Measurements from ENCODE around the gene CYBA.
A peak's percentile ranks its signal among the peaks of the same experiment; 100 is the strongest.

The CYBA gene

DNA sequence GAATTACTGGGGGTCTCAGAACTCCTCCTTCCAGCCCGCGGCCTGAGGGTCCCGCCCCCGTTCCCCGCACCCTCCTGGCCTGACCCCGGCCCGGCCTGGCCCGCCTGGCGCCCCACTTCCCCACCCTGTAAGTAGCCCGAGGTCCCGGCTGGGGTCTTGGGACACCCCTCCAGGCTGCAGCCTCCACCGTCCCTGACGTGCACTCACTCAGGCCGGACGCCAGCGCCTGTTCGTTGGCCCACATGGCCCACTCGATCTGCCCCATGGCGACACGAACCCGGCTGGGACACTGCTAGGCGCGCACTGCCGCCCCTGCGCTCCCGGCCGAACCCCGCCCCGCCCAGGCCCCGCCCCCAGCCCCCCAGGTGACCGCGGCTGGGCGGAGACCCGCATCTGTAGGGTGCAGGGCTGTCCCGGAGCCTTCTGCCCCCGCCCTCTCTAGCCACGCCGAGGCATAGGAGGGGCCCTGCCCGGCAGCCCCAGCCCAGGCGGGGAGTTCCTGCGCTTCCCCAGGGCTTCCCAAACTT is at the start of gene CYBA:
CYBA (minus strand) TSS at position 305 of the 527 bp plus-strand sequence; CDS start at position 265, 40 bp downstream.
- peak; percentile 78 for DNase-seq (ENCODE audit: low spot score)

GRCh38 chr16:88700322-88700635 is 49.4 kb upstream of the CYBA start:
- DNase-seq (ENCODE audit: low spot score) = no peak

- no peak for DNase-seq (ENCODE audit: low spot score)
Observed at GRCh38 chr16:88699180-88699579, 48.3 kb upstream of the CYBA start.

DNA sequence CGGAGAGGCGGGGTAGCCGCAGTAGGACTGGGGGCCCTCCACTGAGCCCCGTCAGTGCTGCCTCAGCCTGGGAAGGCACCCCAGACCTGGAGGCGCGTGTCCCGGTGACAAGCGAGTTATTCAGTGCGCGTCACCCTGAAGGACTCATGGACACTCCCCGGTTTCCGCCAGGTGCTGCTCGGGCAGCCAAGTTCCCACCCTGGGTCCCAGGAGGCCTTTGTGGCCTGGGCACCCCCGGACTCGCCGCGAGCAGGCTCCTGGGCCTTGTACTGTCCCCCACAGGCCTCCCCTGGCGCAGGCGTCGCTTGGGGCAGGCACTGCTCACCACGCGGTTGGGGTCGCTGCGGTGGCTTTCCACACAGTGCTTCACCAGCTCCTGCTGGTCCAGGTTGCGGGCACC is 47.8 kb upstream of the CYBA start:
- DNase-seq (ENCODE audit: low spot score) = no peak

GRCh38 chr16:88697831-88698615 is 47.2 kb upstream of the CYBA start:
- DNase-seq (ENCODE audit: low spot score) = no peak

GRCh38 chr16:88697116-88697830 is 46.4 kb upstream of the CYBA start:
- DNase-seq (ENCODE audit: low spot score) = no peak

DNA sequence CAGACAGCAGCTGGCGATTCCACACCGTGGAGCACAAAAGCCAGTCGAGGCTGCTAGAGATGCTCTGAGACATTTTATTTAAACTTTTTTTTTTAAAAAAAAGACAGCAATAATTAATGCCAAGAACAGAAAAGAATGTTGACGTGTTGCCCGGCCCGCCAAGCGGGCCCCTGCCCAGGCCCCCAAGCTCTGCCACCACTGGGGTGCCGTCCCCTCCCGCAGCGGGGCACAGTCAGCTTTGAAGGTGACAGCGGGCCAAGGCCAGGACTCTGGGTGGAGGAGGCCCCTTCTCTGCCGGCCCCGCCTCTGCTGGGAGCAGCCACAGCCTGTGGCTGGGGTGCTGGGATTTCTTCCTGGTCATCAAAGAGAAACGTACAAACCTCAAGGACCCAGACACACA is 45.6 kb upstream of the CYBA start:
- no peak for DNase-seq (ENCODE audit: low spot score)

- DNase-seq (ENCODE audit: low spot score) = no peak
Observed at GRCh38 chr16:88695753-88696152, 44.9 kb upstream of the CYBA start.

- DNase-seq (ENCODE audit: low spot score) = no peak
Observed at GRCh38 chr16:88695218-88695617, 44.4 kb upstream of the CYBA start.

DNA sequence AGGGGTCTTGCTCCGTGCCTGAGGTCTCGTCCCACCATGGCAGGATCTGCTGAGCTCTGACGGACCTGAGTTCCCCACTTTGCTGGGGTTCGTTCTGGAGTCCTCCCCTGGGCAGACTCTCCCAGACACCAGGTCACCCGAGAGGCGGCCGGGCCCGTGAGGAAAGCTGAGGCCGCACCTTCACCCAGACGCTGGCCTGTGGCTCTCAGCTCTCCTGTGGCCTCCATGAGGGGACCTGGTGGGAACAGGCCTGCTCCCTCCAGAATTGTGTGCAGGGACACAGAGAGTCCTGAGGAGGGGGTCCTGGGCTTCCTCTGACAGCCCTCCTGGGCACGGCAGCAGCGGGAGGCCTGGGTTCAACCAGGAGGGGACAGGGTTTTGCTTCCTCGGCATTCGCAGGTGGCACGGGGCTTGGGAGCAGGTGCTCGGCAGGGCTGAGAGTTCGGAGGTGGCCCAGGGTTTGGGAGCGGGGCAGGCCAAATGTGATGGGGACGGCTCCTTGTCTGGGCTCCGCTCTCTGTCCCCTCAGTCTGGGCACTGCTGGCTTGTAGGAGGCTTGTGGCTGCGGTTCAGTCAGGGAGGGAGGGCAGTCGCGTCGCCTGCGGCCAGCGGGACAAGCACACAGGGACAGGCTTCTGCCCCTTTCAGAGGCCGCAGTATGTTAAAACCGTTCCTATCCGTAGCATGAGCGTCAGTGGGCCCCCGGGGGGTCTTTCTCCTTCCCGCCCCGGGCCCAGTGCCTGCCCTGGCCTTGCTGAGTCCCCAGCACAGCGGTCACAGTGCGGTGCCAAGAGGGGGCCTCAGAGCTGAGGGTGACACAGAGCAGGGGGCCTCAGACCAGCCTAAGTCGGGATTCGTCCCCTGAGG is 43.6 kb upstream of the CYBA start:
- DNase-seq (ENCODE audit: low spot score) = no peak

- no peak for DNase-seq (ENCODE audit: low spot score)
Observed at GRCh38 chr16:88693420-88694177, 42.7 kb upstream of the CYBA start.

GRCh38 chr16:88692861-88693260 is 42.0 kb upstream of the CYBA start:
- no peak for DNase-seq (ENCODE audit: low spot score)

DNA sequence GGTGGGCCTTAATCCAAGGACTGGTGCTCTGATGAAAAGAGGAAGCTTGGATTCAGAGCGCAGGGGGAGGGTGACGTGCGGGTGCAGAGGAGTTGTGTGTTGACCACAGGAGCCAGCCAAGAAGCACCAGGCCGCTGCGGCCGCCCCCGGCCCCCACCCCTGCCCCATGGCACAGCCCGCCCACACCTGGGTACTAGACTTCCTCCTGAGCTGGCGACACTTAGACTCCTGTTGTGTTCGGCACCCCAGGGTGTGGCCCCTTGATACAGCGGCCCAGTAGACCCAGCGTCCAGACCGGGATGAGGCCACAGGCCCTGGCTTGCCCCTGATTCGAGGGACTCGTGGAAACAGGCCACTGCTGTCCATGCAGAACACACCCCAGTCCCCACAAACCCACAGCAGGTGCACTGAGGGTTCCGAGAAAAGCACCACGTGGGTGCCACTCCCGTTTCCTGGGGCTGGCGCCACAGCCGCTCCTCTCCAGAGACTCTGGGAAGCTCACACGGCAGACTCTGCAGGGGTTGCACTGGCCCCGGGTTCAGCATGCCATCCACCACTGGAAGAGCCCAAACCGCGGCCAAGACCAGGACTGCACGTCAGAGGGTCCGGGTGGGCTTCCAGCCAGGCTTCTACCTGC is 41.2 kb upstream of the CYBA start:
- DNase-seq (ENCODE audit: low spot score) = no peak

- no peak for DNase-seq (ENCODE audit: low spot score)
Observed at GRCh38 chr16:88691129-88691813, 40.4 kb upstream of the CYBA start.

DNA sequence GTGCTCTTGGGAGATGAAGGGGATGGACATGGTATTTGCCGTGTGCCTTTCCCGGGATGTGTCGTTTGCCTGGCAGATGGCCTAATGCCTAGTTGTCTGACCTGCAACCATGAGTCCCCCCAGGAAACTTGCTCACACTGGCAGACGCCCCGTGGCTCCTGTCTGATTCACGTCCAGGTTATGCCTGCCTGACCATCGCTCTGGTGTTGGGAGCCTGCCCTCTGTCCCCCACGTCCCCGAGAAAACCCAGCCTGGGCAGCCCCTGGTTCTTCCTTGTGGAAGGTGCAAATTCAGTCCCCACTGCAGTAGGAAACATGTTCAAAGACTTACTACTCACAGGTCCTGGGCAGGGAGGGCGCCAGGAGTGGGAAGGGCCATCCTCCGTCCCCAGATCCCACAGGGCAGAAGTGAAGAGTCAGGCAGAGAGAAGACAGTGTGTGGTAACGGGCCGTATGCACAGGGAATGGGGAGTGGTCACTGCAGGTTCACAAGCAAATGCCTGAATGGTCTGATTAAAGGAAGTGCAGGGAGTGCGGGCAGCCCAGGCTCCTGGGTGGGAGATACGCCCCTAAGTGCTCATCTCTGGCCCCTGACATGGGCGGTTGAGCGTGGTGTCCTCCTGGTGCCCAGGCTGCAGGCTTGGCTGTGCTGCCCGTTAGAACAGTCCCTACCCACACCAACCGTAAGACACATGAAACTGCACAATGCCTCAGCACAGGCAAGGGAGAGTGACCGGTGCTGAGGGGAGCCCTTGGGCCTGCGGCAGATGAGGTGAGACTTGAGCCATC is 39.7 kb upstream of the CYBA start:
- DNase-seq (ENCODE audit: low spot score) = no peak

- DNase-seq (ENCODE audit: low spot score) = no peak
Observed at GRCh38 chr16:88688013-88688778, 37.3 kb upstream of the CYBA start.

GRCh38 chr16:88687676-88688012 is 36.8 kb upstream of the CYBA start:
- DNase-seq (ENCODE audit: low spot score) = no peak

DNA sequence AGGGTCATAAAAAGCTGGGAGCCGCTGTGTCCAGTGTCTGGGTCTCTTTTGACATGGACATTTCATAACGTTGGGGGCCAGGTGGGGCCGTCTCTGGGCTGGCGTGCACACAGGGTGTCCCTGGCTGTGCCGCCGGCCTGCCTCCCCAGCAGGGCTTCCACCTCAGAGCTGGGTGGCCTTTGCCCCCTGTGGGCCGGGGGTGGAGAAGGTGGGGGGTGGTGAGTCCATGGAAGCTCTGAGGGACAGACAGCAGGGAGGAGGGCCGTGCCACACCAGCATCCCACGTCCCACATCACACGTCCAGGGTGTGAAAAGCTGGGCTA is 36.4 kb upstream of the CYBA start:
- no peak for DNase-seq (ENCODE audit: low spot score)
